Esophagus mucosa (tissue), 1 donor: ENCODE results near the gene GEMIN7. TPM values are rescaled to one million over a fixed set of nuclear protein-coding genes. Genes with fewer than 3 reads are reported as not detected.
"Not testable (repeated sequence)": the region's sequence is repeated elsewhere in the genome, so short reads cannot be mapped to it uniquely, and the experiment has no call there.

Experiments
- ATAC-seq: fragments of 200-7000 bp; cut with Tn5 transposase; one replicate; pipeline ENCODE4 v1.9.1; 2020
- total RNA-seq: library from RNA; stranded (reverse); gene quantifications from one replicate; pipeline ENCODE4 v1.2.4, GENCODE V29; 2023
- donor health status: DM: yes; HTN: yes; CAD: no.

The GEMIN7 gene
- total RNA-seq, 1 donor from 2014 or later = 18.7 TPM

DNA sequence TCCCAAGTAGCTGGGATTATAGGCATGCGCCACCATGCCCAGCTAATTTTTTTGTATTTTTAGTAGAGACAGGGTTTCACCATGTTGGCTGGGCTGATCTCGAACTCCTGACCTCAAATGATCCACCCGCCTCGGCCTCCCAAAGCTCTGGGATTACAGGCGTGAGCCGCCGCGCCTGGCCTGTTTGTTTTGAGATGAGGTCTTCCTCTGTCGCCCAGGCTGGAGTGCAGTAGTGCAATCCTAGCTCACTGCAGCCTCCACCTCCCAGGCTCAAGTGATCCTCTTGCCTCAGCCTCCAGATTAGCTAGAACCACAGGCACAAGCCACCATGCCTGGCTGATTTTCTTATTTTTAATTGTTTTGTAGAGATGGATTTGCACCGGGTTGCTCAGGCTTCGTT is 27.3 kb downstream of the GEMIN7 start:
- ATAC-seq = not testable (repeated sequence)

DNA sequence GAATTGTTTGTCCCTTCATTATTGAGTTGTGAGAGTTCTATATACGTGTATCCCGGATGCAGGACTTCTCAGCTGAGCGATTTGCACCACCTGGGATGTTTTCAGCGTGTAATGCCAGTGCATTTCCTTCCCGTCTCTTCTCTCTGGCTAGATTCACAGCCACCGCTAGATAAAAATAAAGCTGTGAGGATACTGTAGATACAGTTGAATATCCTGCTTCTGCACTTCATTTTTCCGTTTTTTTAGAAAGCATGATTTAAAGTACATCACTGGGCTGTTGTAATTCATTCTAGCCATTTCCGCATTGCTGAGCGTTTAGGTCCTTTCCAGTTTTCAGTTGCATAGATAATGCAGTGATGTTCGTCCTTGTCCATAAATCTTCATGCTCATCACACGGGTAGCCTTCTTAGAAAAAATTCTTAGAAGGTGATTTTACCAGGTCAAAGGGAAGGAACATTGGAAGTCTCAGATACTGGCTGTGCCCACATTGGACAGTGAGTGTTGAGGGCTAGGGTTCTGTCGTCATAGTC is 28.6 kb downstream of the GEMIN7 start:
- ATAC-seq = no peak

DNA sequence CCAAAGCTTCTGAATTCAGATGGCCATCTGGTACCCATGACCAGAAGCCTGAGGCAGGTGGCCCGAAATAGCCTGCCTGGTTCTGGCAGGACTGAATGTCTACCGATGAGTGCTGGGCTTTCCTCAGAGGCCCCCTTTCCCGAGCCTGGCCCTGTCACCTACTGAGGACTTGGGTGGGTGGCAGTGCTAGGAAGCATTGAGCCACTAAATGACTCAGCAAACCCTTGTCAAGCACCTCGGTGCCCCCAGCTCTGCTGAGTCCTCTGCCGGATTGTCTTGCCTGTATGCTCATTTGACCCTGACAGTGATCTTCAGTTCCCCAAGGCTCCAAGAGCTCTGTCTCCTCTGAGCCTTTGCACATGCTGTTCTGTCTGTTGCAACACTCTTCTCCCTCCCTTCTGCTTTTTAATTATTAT is 31.8 kb downstream of the GEMIN7 start:
- no peak for ATAC-seq

DNA sequence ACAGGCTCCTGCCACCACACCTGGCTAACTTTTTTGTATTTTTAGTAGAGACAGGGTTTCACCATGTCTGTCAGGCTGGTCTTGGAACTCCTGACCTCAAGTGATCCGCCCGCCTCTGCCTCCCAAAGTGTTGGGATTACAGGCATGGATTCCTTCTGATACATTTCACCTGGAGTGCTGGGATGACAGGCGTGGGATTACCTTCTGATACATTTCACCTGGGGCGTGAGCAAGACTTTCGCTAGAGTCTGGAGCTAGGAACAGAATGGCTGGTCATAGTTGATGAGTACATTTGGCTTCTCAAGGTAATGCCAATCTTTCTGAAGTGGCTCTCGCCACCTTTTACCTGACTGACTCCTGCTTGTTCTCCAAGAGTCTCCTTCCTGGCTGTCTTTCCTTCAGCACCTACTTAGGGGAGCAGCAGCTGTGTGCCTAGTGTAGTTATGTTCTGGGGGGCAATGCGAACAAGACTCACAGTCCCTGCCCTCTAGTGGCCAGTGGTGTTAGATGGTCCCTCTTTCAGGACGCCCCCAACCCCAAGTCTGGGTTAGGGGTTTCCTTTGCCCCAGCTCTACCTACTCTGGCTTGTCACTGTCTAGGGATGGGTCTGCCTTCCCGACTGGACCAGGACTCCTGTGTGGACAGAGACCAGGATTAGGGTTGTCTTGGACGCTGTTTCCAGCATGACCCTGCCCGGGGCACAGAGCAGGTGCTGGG is 33.2 kb downstream of the GEMIN7 start:
- ATAC-seq = no peak

DNA sequence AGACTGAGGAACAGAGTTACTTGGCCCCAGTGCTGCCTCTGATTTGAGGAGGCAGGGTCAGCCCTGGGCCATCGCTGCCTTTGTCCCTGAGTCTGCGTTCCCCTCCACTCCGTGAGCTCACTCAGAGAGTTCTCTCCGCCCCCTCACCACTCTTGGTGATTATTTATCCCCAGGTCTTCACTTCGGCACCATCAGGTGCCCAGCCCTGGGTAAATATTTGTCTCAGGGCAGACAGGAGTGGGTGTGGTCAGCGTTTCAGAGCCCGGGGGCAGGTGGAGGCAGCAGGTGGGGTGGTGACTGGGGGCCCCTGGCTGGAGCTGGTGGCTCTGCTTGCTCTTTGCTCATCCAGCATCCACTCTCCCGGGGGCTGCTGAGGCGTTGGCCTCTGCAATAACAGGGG is 34.6 kb downstream of the GEMIN7 start:
- ATAC-seq = peak; percentile 27

DNA sequence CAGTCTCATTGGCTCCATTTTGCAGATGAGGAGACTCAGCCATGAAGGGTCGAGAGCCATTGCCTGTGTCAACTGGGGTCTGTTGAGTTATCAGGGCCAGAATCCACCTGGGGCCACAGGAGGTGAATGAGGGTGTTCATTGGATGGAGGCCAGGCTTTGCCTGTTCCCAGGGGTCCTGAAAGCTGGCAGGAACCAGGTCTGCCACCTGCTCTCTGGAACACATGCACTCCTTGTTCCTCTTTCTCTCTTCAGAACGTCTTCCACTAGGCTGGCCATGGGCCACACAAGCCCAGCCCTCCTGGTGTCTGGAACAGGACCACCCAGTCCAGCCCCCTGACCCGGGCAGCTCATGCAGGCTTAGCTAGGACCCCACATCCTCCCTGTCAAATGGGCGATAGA is 35.1 kb downstream of the GEMIN7 start:
- ATAC-seq = no peak

DNA sequence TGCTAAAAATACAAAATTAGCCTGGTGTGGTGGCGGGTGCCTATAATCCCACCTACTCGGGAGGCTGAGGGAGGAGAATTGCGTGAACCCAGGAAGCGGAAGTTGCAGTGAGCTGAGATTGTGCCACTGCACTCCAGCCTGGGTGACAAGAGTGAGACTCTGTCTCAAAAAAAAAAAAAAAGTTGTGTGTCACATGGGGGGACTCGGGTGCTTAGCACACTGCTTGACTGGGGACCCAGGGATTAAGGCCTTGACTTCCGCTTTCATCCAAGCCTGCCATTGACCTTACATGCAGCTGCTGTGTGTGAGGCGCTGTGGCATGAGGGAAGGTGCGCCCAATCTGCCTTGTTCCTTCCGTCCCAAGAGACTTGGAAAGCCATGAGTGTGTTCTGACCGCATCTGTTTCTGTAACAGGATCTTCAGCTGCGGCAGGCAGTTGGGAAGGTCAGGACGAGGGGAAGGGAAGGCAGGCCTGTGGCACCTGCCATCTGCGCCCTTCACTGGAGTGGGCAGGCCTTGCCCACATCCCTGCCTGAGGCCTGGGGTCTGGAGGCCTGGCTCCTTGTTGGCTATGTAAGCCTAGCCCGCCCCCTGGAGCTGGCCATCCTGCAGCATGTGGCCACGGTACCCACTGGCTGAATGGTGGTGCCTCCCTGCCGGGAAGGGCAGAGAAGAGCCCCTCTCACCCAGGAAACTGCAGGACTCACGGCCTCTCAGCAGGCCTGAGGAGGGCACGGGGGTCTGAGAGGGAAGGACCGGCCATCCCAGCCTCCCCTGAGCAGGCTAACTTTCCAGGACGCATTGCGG is 37.0 kb downstream of the GEMIN7 start:
- ATAC-seq = no peak

DNA sequence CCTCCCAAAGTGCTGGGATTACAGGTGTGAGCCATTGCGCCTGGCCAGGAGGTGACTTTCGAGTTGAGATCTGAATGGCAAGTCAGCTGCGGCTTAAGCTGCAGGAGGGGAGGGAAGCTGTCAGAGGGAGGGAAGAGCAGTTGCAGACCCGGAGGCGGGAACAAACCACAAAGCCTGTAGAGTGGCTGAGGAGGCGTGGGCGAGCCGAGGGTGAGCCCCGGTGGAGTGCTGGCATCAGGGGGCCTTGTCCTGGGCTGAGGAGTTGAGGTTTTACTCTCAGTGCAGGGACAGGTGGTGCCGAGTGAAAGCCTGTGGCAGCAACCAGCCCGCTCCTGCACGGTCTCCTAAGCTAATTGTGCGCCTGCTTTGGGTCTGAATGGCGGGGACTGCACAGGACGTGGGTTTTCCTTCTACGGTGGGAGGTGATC is 38.1 kb downstream of the GEMIN7 start:
- no peak for ATAC-seq

DNA sequence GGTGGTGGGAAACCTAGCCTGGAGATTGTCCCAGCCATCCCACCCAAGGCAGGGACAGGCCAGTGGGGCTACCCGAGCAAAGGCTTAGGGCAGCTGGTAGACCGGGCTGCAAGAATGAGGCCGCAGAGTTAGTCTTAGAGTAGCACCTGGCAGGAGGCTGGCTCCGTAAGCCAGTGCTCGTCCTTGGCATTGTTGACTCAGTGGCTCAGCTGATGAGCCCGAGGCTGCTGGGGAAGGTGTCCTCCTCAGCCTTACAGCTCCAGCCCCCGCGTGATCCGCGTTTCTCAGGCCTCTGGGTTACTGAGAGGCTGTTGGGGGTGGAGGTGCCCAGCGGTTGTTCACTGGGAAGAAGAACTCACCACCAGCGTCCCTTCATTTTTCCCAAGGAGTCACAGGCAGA is 38.6 kb downstream of the GEMIN7 start:
- ATAC-seq = peak; percentile 11

DNA sequence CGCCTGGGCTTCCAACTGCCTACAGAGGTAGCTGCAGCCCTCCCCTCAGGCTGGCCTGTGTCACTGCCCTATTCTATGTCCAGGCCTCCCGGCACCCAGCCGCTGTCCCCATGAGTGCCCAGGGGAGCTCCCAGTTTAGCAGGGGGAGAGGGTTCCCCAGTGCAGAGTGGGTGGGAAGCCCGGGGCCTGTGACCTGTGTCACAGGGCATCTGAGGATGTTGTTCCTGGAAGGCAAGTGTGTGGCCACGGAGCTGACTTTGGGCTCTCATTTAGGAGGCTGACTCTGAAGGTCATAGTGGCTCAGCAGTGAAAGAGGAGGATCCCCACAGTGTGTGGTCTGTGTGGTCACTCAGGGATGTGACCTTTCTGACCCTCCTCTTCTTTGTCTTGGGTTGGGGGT is 39.0 kb downstream of the GEMIN7 start:
- no peak for ATAC-seq

DNA sequence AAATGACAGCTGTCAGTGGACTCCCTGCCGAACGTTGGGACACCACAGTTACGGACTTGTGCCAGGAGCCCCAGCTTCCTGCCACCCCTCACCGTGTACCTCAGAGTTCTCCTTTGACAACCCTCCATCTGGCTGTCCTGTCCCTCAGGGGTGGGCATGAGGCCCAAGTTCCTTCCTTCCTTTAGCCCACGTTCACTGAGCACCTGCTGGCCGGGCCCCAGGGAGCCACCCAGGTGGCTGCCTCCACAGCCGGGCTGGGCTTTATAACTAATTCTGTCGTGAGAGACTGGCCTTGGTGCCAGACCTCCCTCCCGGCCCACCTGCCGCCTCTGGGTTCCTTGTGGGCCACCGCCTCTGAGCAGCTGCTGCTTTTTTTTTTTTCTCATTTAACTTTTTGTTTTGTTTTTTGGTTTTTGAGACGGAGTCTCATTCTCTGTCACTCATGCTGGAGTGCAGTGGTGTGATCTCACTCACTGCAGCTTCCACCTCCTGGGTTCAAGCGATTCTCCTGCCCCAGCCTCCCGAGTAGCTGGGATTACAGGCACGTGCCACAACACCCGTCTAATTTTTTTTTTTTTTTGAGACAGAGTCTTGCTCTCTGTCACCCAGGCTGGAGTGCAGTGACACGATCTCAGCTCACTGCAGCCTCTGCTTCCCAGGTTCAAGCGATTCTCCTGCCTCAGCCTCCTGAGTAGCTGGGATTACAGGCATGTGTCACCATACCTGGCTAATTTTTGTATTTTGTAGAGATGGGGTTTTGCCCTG is 39.7 kb downstream of the GEMIN7 start:
- ATAC-seq = not testable (repeated sequence)

DNA sequence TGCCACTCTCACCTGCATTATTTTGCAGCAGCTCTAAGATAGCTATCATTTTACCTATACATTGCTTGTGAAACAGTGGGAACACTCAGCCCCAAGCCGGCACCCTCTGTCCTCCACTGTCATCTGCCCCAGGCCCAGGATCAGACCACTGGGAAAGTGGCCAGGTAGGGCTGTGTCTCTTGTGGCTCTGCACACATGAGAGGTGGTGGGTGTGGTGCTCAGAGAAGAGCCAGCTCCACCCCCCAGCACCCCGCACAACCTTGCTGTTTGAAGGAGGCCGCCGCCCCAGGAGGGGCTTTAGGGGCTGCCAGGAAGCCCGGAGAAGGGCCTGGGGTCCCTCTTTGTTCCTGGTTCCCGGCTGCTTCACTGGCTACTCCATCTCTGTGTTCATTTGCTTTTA is 40.5 kb downstream of the GEMIN7 start:
- no peak for ATAC-seq

DNA sequence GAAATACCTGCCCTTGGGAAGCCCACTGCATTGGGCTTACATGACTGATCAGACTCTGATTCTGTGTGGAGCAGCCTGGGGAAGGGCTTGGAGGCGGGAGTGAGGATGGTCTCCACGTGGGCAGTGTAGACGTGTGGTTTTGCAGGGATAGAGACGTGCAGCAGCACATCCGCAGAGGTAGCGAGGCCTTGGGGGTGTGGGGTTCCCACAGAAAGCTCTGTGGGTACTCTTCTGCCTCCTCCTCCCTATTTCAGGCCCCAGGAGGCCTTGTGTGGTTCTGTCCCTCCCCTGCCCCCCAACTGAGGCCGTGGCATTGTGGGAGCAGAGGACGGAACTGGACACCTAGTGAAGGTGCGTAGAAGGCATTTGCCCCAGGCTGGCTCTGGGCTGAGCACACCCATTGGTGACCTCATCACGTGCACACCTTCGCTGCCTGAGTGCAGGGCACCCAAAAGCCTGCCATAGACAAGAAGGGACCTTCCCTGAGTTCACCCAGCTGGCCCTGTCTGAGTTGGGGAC is 42.8 kb downstream of the GEMIN7 start:
- peak; percentile 17 for ATAC-seq

DNA sequence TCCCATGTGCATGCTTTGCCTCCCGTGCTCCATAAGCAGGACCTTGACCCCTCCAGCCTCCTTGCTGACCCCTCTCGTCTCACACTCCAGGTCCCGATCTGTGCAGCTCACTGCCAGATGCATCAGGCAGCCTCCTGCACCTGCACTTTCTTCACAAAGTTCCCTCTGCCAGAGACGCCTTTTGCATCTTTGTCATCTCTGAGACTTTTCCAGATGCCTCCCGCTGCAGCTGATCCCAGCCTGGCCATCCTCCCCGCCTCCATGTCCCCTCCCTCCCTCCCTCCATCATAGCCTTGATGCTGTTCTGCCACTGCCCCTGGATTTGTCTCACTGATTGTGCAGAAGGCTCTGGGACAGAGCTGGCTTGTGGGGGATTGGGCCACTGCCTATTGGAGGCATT is 43.8 kb downstream of the GEMIN7 start:
- ATAC-seq = no peak

DNA sequence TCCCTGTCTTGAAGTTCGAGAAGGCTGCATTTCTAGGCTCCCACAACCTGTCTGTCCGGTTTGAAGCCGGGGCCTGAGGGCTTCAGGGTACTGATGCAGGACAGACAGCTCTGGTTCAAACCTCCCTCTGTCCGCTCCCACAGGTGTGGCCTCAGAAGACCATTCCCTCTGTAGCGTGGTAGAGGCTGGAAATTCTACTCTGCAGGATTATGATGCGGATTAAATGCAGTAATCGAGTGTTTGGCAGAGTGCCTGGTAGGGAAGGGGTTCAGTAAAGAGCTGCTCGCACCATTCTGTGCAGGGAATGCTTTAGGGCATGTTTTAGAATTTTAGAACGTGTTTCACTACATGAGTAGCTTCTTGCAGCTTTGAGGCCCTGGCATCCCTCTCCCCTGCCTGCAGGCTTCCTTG is 44.4 kb downstream of the GEMIN7 start:
- peak; percentile 91 for ATAC-seq

DNA sequence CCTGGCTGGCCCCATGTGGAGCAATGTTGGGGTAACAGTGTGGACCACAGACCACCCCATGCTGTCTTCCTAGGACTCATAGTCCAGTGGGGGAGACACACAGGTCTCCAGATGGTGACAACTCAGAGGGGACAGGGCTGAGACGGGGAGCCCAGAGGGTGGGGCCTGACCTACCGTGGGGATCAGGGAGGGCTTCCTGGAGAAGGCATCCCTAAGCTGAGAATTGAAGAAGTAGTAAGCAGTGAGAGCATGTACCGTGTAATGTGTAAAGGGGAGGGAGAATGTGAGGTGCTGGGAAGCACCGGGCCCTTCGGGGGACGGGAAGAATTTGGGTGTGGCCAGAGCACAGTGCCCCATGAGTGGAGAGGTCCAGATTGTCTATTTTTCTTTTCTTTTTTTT is 45.0 kb downstream of the GEMIN7 start:
- ATAC-seq = peak; percentile 2

DNA sequence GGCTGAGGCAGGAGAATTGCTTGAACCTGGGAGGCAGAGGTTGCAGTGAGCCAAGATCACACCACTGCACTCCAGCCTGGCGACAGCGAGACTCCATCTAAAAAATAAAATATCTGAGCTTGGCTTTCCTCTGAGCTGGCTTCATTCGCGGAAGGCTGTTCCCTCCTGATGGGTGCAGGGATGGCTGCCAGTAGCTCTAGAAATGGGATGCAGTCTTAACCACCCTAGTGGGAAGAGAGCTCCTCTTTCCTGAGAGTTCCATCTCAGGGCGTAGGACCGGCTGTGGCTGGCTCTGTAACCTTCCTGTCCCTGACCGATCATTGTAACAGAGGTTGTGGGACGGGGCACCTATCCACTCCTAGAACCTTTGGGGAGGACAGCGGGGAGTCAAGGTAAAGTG is 46.3 kb downstream of the GEMIN7 start:
- no peak for ATAC-seq

DNA sequence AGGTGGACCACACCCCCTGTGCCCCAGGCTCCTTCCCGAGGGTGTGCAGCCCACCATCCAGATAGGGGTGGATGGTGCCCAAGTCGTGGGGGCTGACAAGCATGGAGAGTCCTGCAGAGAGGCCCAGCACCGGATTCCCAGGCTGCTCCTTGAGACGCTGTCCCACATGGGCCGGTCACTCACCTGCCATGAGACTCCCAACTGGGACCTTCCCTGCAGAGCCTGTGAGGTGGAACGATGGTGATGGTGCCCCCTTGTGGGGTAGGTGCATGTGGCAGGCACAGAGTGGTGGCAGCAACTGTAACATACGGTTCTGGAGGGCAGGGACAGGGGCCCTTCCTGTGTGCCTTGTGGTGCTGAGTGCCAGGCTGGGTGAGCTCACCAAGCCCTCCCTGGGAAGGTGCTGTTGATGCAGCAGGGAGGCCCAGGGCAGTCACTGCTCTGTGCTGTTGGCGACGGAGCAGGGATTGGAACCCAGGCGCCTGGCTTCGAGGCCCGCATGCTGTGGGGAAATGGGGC is 47.0 kb downstream of the GEMIN7 start:
- ATAC-seq = peak; percentile 61

DNA sequence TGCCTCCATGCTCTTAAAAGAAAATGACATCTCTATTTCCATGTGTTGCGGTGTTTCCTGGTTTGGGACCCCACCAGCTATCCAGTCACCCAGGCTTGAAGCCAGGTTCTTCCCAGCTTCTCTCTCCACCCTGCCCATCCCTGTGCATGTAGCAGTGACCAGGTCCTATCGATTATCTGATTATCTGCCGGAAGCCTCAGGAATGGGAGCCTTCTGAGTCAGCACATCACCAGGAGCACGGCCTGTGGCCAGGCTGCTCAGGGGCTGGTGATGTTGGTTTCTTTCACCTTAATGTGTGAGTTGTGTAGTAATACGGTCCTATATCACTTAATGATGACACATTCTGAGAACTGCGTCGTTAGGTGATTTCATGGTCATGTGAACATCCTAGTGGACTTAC is 47.6 kb downstream of the GEMIN7 start:
- no peak for ATAC-seq

DNA sequence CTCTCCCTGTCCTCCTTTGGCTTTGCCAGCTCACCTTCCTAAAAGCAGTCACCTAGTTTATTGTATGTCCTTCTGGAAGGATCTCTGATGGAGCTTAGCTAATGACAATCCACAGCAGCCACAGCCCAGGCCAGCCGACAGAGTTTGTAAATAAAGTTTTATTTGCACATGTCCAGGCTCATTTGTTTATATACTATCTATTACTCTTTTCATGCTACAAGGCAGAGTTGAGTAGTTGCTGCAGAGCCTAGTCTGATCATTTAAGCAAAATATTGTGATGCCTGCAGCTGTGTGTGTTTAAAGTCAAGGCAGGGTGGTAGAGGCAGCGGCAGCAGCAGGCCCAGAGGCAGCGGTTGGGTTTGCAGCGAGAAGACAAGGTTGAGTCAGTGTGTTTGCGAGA is 49.1 kb downstream of the GEMIN7 start:
- no peak for ATAC-seq

DNA sequence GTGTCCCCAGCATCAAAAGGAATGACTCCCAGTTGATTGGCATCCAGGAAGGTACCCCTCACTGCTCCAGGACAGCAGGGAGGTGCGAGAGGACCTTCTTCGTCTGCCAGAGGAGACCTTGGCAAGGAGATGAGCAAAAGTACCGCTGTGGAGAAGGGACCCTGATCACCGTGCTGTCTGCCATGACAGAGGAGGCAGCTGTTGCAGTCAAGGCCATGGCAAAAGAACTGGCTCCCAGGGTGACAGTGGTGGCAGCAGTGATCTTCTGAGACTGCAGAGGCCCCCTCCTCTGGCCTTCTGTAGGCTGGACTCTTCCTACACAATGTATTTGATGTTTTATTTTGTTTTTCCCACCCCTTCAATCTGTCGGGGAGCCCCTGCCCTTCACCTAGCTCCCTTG is 49.7 kb downstream of the GEMIN7 start:
- ATAC-seq = no peak

DNA sequence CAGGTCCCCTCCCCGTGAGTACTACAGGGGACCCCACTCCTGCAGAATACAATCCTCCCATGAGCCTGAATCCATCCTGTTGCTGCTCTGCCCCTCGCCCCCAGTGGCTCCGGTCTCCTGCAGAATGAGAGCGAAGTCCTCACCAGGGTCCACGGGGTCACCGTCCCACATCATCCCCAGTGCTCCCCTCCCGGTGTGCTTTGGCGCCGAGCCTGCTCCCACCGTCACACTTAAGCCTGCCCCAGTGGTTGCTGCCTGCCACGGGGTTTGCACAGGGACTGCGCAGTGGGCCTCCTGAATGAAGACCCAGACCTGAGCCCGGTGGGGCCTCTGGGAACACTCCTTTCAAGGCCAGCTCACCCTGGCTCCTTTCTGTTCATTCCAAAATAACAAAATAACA is 51.2 kb downstream of the GEMIN7 start:
- no peak for ATAC-seq
